Choroid plexus epithelial cell (primary cell): ENCODE results near the gene RBFOX1.

Source experiments
- DNase-seq: peaks from one replicate; pipeline ENCODE4 v3.0.0-alpha.2; 2010; ENCODE audit warnings: low read depth
- H3K4me3 ChIP-seq: 2 replicates; pipeline ENCODE4 v1.5.1; 2011; ENCODE audit warnings: low read depth, mild to moderate bottlenecking, control low read depth, low read length, moderate library complexity
- CTCF ChIP-seq: conservative IDR thresholded peaks from 2 replicates; pipeline ENCODE4 v1.5.1; 2011; ENCODE audit warnings: low read depth, mild to moderate bottlenecking, control low read depth, inconsistent platforms, low read length, moderate library complexity

The RBFOX1 gene

GRCh38 chr16:7438601-7439000 lies 106.0 kb downstream of the RBFOX1 start:
- DNase-seq = no peak
- H3K4me3 ChIP-seq = no peak overlapping the region
- no peak for TF ChIP-seq CTCF

- TF ChIP-seq CTCF = no peak
- DNase-seq = no peak
- no peak overlapping the region for H3K4me3 ChIP-seq
Measured at GRCh38 chr16:7439518-7439917, 106.9 kb downstream of the RBFOX1 start.

- no peak for TF ChIP-seq CTCF
- no peak for DNase-seq
- H3K4me3 ChIP-seq = no peak overlapping the region
Measured at GRCh38 chr16:7440886-7441400, 108.3 kb downstream of the RBFOX1 start.

GRCh38 chr16:7442050-7442449 lies 109.4 kb downstream of the RBFOX1 start:
- TF ChIP-seq CTCF = no peak
- no peak overlapping the region for H3K4me3 ChIP-seq
- no peak for DNase-seq

GRCh38 chr16:7443142-7443541 lies 110.5 kb downstream of the RBFOX1 start:
- H3K4me3 ChIP-seq = no peak overlapping the region
- no peak for TF ChIP-seq CTCF
- DNase-seq = no peak

- no peak for TF ChIP-seq CTCF
- DNase-seq = no peak
- H3K4me3 ChIP-seq = no peak overlapping the region
Measured at GRCh38 chr16:7443648-7444365, 111.2 kb downstream of the RBFOX1 start.

- DNase-seq = no peak
- H3K4me3 ChIP-seq = no peak overlapping the region
- TF ChIP-seq CTCF = no peak
Measured at GRCh38 chr16:7449306-7449705, 116.7 kb downstream of the RBFOX1 start.
